K562 (cell line): ENCODE data around the gene CREB5.

ENCODE experiments used
- CTCF ChIP-seq, 3 experiments: IDR thresholded peaks in 2 of 3; conservative IDR thresholded peaks in 1 of 3; 2 replicates each; pipeline ENCODE4 v1.5.1; 2011 to 2012; ENCODE audit warnings: low read length in 3 of 3, mild to moderate bottlenecking in 3 of 3, control low read depth in 2 of 3, improper control_type of control experiment in 1 of 3, inconsistent platforms in 1 of 3, low read depth in 1 of 3, mixed read lengths in 1 of 3, moderate library complexity in 1 of 3; ENCODE audit not compliant: insufficient read depth in 2 of 3
- JUND ChIP-seq, 2 experiments: IDR thresholded peaks; 2 replicates in 1 of 2; 3 replicates in 1 of 2; pipeline ENCODE4 v1.6.1; 2011; ENCODE audit warnings: borderline replicate concordance in 2 of 2, low read depth in 2 of 2, low read length in 2 of 2, improper control_type of control experiment in 1 of 2, missing biosample characterization in 1 of 2, missing genetic modification characterization in 1 of 2, missing genetic modification reagents in 1 of 2
- ZBTB17 ChIP-seq: fragments of 450-650 bp; formaldehyde crosslinking; IDR thresholded peaks from 2 replicates; pipeline ENCODE4 v1.4.0; 2020; ENCODE audit warnings: mild to moderate bottlenecking
- ZFP36 ChIP-seq: fragments of 150-350 bp; IDR thresholded peaks from 2 replicates; pipeline ENCODE4 v1.6.1; 2018; ENCODE audit warnings: low read length, low read depth; ENCODE audit not compliant: partially characterized antibody
- TF ChIP-seq, protein P1 (sequence below), 2 experiments: fragments of 450-650 bp in 1 of 2; sonication (generic) in 1 of 2; formaldehyde crosslinking in 1 of 2; IDR thresholded peaks in 1 of 2; conservative IDR thresholded peaks in 1 of 2; 2 replicates each; pipeline versions ENCODE4 v1.6.1 to v1.8.1; 2016 to 2023; ENCODE audit warnings: mild to moderate bottlenecking in 2 of 2, moderate library complexity in 2 of 2, inconsistent platforms in 1 of 2, missing genetic modification reagents in 1 of 2

DNA sequence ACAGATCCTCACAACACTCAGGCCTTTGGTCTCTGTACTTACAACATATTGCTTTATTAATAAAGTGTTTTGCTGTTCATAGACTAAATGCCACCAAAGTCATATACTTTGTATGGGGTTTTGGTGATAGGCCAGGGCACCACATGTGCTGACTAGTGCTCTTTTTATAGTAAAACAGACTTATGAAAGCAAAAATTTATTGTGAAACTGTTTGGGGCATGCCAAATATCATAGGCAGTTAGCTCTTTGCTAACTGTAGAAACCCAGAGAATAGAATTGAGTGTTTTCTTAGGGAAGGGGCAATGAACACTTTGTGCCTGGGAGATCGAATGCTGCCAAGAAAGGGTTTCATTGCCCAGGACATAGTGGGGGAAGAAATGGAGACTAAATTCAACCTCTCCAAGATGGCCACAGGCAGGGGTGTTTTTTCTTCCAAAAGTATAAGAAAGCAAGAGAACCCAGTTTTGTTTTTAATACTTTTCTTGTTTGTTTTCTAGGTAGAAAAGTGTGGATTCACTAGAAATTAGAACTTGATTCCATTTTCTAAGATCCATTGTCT, 403.1 kb downstream of the CREB5 start:
- TF ChIP-seq, protein P1, sequence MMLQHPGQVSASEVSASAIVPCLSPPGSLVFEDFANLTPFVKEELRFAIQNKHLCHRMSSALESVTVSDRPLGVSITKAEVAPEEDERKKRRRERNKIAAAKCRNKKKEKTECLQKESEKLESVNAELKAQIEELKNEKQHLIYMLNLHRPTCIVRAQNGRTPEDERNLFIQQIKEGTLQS (IDR thresholded peaks at IDR 0.05): no peak
- TF ChIP-seq, protein P1 (CRISPR knock-in tag; conservative IDR thresholded peaks at IDR 0.05): no peak
- TF ChIP-seq ZBTB17: no peak
- TF ChIP-seq ZFP36: no peak
- no peak for TF ChIP-seq CTCF (IDR thresholded peaks at IDR 0.05 in 2 of 3, conservative IDR thresholded peaks at IDR 0.05 in 1 of 3; ENCODE audit: insufficient read depth in 2 of 3, low read depth in 1 of 3, low read length in 3 of 3)
- TF ChIP-seq JUND (IDR thresholded peaks at IDR 0.05; ENCODE audit: borderline replicate concordance, low read depth, low read length): no peak
- no peak for TF ChIP-seq JUND (tag; IDR thresholded peaks at IDR 0.05; ENCODE audit: borderline replicate concordance, low read depth, low read length)
